ENCODE measurements around the gene RAF1.

RAF1 gene

DNA sequence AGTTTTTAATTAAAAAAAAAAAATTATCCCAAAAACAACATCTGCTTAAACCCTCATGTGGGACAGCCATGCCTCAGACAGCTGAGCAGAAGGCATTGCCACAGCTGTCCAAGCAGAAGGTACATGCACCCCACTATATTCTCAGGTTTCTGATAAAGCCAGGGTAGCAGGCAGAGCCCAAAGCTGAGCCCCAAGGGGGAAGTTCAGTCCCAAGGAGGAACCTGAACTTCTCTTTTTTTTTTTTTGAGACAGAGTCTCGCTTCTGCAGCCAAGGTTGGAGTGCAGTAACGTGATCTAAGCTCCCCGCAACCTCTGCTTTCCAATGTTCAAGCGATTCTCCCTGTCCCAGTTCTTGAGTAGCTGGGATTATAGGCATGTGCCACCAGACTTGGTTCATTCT is 73.8 kb downstream of the RAF1 start:
- TF ChIP-seq POU2F2 (IDR thresholded peaks at IDR 0.05; ENCODE audit: low read depth, low read length): no peak
- no peak for TF ChIP-seq TAF1 (IDR thresholded peaks at IDR 0.05; ENCODE audit: low read depth, low read length)
- no peak for TF ChIP-seq POLR2A (IDR thresholded peaks at IDR 0.05; ENCODE audit: low read depth, low read length)
- TF ChIP-seq POLR2AphosphoS5 (IDR thresholded peaks at IDR 0.05; ENCODE audit: low read depth, low read length): no peak
- no peak for TF ChIP-seq SPI1 (IDR thresholded peaks at IDR 0.05; ENCODE audit: low read depth, low read length)
- TF ChIP-seq PAX5 (IDR thresholded peaks at IDR 0.05; ENCODE audit: insufficient read depth, low read length, severe bottlenecking): no peak
- DNase-seq (ENCODE audit: insufficient read length, low spot score) (no peak), FAIRE-seq (no peak)

GRCh38 chr3:12588039-12589009 is 75.6 kb downstream of the RAF1 start:
- TF ChIP-seq SPI1 (IDR thresholded peaks at IDR 0.05; ENCODE audit: low read depth, low read length) (no peak), PAX5 (IDR thresholded peaks at IDR 0.05; ENCODE audit: insufficient read depth, low read length, severe bottlenecking) (no peak), POLR2A (IDR thresholded peaks at IDR 0.05; ENCODE audit: low read depth, low read length) (no peak), POLR2AphosphoS5 (IDR thresholded peaks at IDR 0.05; ENCODE audit: low read depth, low read length) (no peak; the same call in 1 of the 2 replicates), POU2F2 (IDR thresholded peaks at IDR 0.05; ENCODE audit: low read depth, low read length) (no peak), TAF1 (IDR thresholded peaks at IDR 0.05; ENCODE audit: low read depth, low read length) (no peak)
- no peak for DNase-seq (ENCODE audit: insufficient read length, low spot score)
- no peak for FAIRE-seq

GRCh38 chr3:12586403-12586802 is 77.5 kb downstream of the RAF1 start:
- no peak for FAIRE-seq
- TF ChIP-seq POU2F2 (IDR thresholded peaks at IDR 0.05; ENCODE audit: low read depth, low read length) (no peak), POLR2A (IDR thresholded peaks at IDR 0.05; ENCODE audit: low read depth, low read length) (no peak), SPI1 (IDR thresholded peaks at IDR 0.05; ENCODE audit: low read depth, low read length) (no peak), PAX5 (IDR thresholded peaks at IDR 0.05; ENCODE audit: insufficient read depth, low read length, severe bottlenecking) (no peak), POLR2AphosphoS5 (IDR thresholded peaks at IDR 0.05; ENCODE audit: low read depth, low read length) (no peak), TAF1 (IDR thresholded peaks at IDR 0.05; ENCODE audit: low read depth, low read length) (no peak)
- no peak for DNase-seq (ENCODE audit: insufficient read length, low spot score)

GRCh38 chr3:12585970-12586369 is 77.9 kb downstream of the RAF1 start:
- DNase-seq (ENCODE audit: insufficient read length, low spot score): no peak

GRCh38 chr3:12585181-12585580 is 78.7 kb downstream of the RAF1 start:
- FAIRE-seq (no peak), DNase-seq (ENCODE audit: insufficient read length, low spot score) (no peak)
- TF ChIP-seq PAX5 (IDR thresholded peaks at IDR 0.05; ENCODE audit: insufficient read depth, low read length, severe bottlenecking) (no peak), POLR2A (IDR thresholded peaks at IDR 0.05; ENCODE audit: low read depth, low read length) (0 out of 2 replicates have a peak, but pooled peaks have one; percentile 1), POLR2AphosphoS5 (IDR thresholded peaks at IDR 0.05; ENCODE audit: low read depth, low read length) (no peak)

More at GRCh38 chr3:12585970-12586369, 77.9 kb downstream of the RAF1 start:
- TF ChIP-seq POLR2A (IDR thresholded peaks at IDR 0.05; ENCODE audit: low read depth, low read length): no peak
- TF ChIP-seq PAX5 (IDR thresholded peaks at IDR 0.05; ENCODE audit: insufficient read depth, low read length, severe bottlenecking): peak; percentile 54
- FAIRE-seq: peak; percentile 33

DNA sequence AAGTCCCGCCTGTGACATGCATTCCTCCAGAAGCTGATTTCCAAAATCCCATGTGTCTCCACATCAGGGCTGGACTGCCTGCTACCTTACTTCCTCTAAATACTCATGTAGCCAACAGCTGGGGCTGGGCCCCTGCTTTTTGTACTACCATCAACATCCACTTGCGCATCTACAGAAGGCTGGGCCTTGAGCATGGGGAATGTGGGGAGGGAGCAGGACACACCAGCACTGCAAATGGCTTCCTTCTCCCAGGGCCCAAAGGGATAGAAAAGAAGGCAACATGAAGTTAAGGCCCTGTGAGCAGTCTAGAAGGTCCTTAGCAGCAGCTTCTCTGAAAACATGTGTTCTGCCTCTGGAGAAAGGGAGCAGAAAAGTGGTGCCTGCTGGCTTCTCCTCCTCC is 79.8 kb downstream of the RAF1 start:
- TF ChIP-seq SPI1 (IDR thresholded peaks at IDR 0.05; ENCODE audit: low read depth, low read length) (no peak), TAF1 (IDR thresholded peaks at IDR 0.05; ENCODE audit: low read depth, low read length) (no peak), PAX5 (IDR thresholded peaks at IDR 0.05; ENCODE audit: insufficient read depth, low read length, severe bottlenecking) (no peak), POLR2AphosphoS5 (IDR thresholded peaks at IDR 0.05; ENCODE audit: low read depth, low read length) (no peak), POU2F2 (IDR thresholded peaks at IDR 0.05; ENCODE audit: low read depth, low read length) (no peak), POLR2A (IDR thresholded peaks at IDR 0.05; ENCODE audit: low read depth, low read length) (no peak)
- FAIRE-seq (no peak), DNase-seq (ENCODE audit: insufficient read length, low spot score) (no peak)

- FAIRE-seq: no peak
- no peak for DNase-seq (ENCODE audit: insufficient read length, low spot score)
- TF ChIP-seq SPI1 (IDR thresholded peaks at IDR 0.05; ENCODE audit: low read depth, low read length) (no peak), PAX5 (IDR thresholded peaks at IDR 0.05; ENCODE audit: insufficient read depth, low read length, severe bottlenecking) (no peak)
These were observed 80.6 kb downstream of the RAF1 start for GRCh38 chr3:12583280-12583679.

DNA sequence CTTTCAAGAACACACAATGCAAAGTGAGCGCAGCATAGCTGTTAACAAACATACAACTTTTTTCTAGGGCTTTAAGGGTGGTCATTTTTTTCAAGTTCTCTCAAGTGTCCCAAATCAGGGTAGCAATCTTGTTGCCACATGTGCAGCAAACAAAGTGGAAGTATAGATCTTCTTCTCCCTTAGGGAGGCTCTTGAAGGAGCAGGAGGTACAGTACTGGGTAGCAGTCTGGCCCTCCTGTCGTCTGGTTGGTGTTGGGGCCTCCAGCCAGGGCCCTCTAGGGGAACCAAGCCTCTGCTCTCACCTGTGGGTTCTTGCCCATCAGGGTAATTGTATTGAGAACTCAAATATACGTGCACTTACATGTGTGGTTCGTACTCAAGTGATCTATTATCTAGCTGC is 81.2 kb downstream of the RAF1 start:
- TF ChIP-seq POLR2AphosphoS5 (IDR thresholded peaks at IDR 0.05; ENCODE audit: low read depth, low read length) (no peak), POU2F2 (IDR thresholded peaks at IDR 0.05; ENCODE audit: low read depth, low read length) (no peak), PAX5 (IDR thresholded peaks at IDR 0.05; ENCODE audit: insufficient read depth, low read length, severe bottlenecking) (no peak), POLR2A (IDR thresholded peaks at IDR 0.05; ENCODE audit: low read depth, low read length) (no peak), TAF1 (IDR thresholded peaks at IDR 0.05; ENCODE audit: low read depth, low read length) (no peak), SPI1 (IDR thresholded peaks at IDR 0.05; ENCODE audit: low read depth, low read length) (no peak)
- DNase-seq (ENCODE audit: insufficient read length, low spot score) (no peak), FAIRE-seq (no peak)

DNA sequence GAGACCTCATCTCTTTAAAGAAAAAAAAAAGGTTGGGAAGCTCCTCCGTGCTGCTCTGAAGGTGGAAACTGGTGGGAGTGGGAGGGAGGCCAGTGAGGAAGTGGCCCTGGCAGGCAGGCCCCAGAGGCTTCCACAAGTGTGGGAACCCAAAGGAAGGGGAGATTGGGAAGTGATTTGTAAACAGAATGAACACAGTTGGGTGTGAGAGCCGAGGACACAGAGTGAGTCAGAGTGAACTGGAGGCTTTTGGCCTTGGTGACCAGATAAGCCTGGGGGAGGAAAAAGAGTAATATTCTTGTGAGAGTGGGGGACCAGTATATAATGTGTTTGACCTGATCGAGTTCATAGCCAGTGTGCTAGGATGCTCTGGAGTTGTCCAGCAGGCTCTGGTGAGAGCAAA is 84.0 kb downstream of the RAF1 start:
- DNase-seq (ENCODE audit: insufficient read length, low spot score) (no peak), FAIRE-seq (no peak)
- no peak for TF ChIP-seq PAX5 (IDR thresholded peaks at IDR 0.05; ENCODE audit: insufficient read depth, low read length, severe bottlenecking)
- TF ChIP-seq SPI1 (IDR thresholded peaks at IDR 0.05; ENCODE audit: low read depth, low read length): no peak
- no peak for TF ChIP-seq POLR2A (IDR thresholded peaks at IDR 0.05; ENCODE audit: low read depth, low read length)
- TF ChIP-seq POLR2AphosphoS5 (IDR thresholded peaks at IDR 0.05; ENCODE audit: low read depth, low read length): no peak

- FAIRE-seq: no peak
These were observed 84.5 kb downstream of the RAF1 start for GRCh38 chr3:12579456-12579855.

More at GRCh38 chr3:12579456-12579855, 84.5 kb downstream of the RAF1 start:
- DNase-seq (ENCODE audit: insufficient read length, low spot score): no peak
- TF ChIP-seq SPI1 (IDR thresholded peaks at IDR 0.05; ENCODE audit: low read depth, low read length) (no peak), TAF1 (IDR thresholded peaks at IDR 0.05; ENCODE audit: low read depth, low read length) (no peak), POLR2AphosphoS5 (IDR thresholded peaks at IDR 0.05; ENCODE audit: low read depth, low read length) (no peak)

Data from GM12891 (cell line).